HEK293 (cell line): Measurements from ENCODE around the gene SLC39A13.

ENCODE experiments used
- GLI2 ChIP-seq: fragments of 450-650 bp; formaldehyde crosslinking; IDR thresholded peaks from 2 replicates; pipeline ENCODE4; 2017; ENCODE audit warnings: missing biosample characterization, missing genetic modification characterization, low read depth, borderline replicate concordance
- GLIS2 ChIP-seq: fragments of 450-650 bp; formaldehyde crosslinking; IDR thresholded peaks from 2 replicates; pipeline ENCODE4 v1.5.1; 2016; ENCODE audit warnings: missing biosample characterization, missing genetic modification characterization
- KLF9 ChIP-seq: fragments of 450-650 bp; formaldehyde crosslinking; IDR thresholded peaks from 2 replicates; pipeline ENCODE4 v1.5.1; 2016; ENCODE audit warnings: missing biosample characterization, missing genetic modification characterization, low read depth
- YY1 ChIP-seq: fragments of 450-650 bp; formaldehyde crosslinking; IDR thresholded peaks from 2 replicates; pipeline ENCODE4 v1.5.1; 2018; ENCODE audit warnings: missing biosample characterization, missing genetic modification characterization
- ZFP37 ChIP-seq: fragments of 450-650 bp; formaldehyde crosslinking; IDR thresholded peaks from 2 replicates; pipeline ENCODE4 v1.5.1; 2016; ENCODE audit warnings: missing biosample characterization, missing genetic modification characterization
- ZNF239 ChIP-seq: fragments of 450-650 bp; formaldehyde crosslinking; IDR thresholded peaks from 2 replicates; pipeline ENCODE4 v1.5.1; 2016; ENCODE audit warnings: missing biosample characterization, missing genetic modification characterization
- ZNF670 ChIP-seq: fragments of 450-650 bp; formaldehyde crosslinking; IDR thresholded peaks from 2 replicates; pipeline ENCODE4 v1.5.1; 2016; ENCODE audit warnings: missing biosample characterization, missing genetic modification characterization, low read depth
- ZNF707 ChIP-seq: fragments of 450-650 bp; formaldehyde crosslinking; IDR thresholded peaks from 2 replicates; pipeline ENCODE4 v1.5.1; 2016; ENCODE audit warnings: missing biosample characterization, missing genetic modification characterization
- ZNF777 ChIP-seq: fragments of 450-650 bp; formaldehyde crosslinking; IDR thresholded peaks from 2 replicates; pipeline ENCODE4 v1.5.1; 2017; ENCODE audit warnings: missing biosample characterization, missing genetic modification characterization, borderline replicate concordance
- TF ChIP-seq, protein P1 (sequence below): fragments of 450-650 bp; formaldehyde crosslinking; IDR thresholded peaks from 2 replicates; pipeline ENCODE4 v1.5.1; 2016; ENCODE audit warnings: missing biosample characterization, missing genetic modification characterization
- TF ChIP-seq, protein P2 (sequence below): fragments of 450-650 bp; formaldehyde crosslinking; IDR thresholded peaks from 2 replicates; pipeline ENCODE4 v1.5.1; 2016; ENCODE audit warnings: missing biosample characterization, missing genetic modification characterization
- TF ChIP-seq, protein P3 (sequence below): fragments of 450-650 bp; formaldehyde crosslinking; IDR thresholded peaks from 2 replicates; pipeline ENCODE4 v1.5.1; 2016; ENCODE audit warnings: missing biosample characterization, missing genetic modification characterization, low read depth
- TF ChIP-seq, protein P4 (sequence below): sonication (generic); formaldehyde crosslinking; IDR thresholded peaks from 2 replicates; pipeline ENCODE4 v1.8.1; 2022; ENCODE audit warnings: mild to moderate bottlenecking, moderate library complexity, missing genetic modification reagents
- TF ChIP-seq, protein P5 (sequence below): fragments of 450-650 bp; formaldehyde crosslinking; IDR thresholded peaks from 2 replicates; pipeline ENCODE4 v1.5.1; 2016; ENCODE audit warnings: missing biosample characterization, missing genetic modification characterization

DNA sequence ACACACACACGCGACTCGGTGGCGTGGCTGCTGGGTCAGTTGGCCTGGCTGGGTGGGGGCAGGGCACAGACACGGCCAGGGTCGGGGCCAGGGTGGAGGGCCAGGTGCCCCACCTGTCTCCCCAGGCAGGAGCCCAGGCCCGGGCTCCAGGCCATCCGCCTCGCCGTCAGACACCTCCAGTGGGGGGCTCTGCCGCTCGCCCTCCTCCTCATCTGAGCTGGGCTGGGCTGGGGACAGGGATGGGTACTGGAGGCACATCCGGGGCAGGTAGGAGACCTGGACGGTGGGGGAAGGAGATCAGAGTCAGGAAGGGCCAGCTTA lies 49.7 kb upstream of the SLC39A13 start:
- TF ChIP-seq, protein P1, sequence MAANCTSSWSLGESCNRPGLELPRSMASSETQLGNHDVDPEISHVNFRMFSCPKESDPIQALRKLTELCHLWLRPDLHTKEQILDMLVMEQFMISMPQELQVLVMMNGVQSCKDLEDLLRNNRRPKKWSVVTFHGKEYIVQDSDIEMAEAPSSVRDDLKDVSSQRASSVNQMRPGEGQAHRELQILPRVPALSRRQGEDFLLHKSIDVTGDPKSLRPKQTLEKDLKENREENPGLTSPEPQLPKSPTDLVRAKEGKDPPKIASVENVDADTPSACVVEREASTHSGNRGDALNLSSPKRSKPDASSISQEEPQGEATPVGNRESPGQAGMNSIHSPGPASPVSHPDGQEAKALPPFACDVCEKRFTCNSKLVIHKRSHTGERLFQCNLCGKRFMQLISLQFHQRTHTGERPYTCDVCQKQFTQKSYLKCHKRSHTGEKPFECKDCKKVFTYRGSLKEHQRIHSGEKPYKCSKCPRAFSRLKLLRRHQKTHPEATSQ (tag by site-specific recombination), result no peak
- TF ChIP-seq, protein P2, sequence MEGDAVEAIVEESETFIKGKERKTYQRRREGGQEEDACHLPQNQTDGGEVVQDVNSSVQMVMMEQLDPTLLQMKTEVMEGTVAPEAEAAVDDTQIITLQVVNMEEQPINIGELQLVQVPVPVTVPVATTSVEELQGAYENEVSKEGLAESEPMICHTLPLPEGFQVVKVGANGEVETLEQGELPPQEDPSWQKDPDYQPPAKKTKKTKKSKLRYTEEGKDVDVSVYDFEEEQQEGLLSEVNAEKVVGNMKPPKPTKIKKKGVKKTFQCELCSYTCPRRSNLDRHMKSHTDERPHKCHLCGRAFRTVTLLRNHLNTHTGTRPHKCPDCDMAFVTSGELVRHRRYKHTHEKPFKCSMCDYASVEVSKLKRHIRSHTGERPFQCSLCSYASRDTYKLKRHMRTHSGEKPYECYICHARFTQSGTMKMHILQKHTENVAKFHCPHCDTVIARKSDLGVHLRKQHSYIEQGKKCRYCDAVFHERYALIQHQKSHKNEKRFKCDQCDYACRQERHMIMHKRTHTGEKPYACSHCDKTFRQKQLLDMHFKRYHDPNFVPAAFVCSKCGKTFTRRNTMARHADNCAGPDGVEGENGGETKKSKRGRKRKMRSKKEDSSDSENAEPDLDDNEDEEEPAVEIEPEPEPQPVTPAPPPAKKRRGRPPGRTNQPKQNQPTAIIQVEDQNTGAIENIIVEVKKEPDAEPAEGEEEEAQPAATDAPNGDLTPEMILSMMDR, result no peak
- no peak for TF ChIP-seq ZFP37
- TF ChIP-seq, protein P3, sequence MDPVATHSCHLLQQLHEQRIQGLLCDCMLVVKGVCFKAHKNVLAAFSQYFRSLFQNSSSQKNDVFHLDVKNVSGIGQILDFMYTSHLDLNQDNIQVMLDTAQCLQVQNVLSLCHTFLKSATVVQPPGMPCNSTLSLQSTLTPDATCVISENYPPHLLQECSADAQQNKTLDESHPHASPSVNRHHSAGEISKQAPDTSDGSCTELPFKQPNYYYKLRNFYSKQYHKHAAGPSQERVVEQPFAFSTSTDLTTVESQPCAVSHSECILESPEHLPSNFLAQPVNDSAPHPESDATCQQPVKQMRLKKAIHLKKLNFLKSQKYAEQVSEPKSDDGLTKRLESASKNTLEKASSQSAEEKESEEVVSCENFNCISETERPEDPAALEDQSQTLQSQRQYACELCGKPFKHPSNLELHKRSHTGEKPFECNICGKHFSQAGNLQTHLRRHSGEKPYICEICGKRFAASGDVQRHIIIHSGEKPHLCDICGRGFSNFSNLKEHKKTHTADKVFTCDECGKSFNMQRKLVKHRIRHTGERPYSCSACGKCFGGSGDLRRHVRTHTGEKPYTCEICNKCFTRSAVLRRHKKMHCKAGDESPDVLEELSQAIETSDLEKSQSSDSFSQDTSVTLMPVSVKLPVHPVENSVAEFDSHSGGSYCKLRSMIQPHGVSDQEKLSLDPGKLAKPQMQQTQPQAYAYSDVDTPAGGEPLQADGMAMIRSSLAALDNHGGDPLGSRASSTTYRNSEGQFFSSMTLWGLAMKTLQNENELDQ (tag by site-specific recombination), result no peak
- TF ChIP-seq YY1 (tag by site-specific recombination), result no peak
- TF ChIP-seq, protein P4, sequence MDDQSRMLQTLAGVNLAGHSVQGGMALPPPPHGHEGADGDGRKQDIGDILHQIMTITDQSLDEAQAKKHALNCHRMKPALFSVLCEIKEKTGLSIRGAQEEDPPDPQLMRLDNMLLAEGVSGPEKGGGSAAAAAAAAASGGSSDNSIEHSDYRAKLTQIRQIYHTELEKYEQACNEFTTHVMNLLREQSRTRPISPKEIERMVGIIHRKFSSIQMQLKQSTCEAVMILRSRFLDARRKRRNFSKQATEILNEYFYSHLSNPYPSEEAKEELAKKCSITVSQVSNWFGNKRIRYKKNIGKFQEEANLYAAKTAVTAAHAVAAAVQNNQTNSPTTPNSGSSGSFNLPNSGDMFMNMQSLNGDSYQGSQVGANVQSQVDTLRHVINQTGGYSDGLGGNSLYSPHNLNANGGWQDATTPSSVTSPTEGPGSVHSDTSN, result no peak
- no peak for TF ChIP-seq ZNF239 (tag by site-specific recombination)
- no peak for TF ChIP-seq GLI2 (tag by site-specific recombination)
- TF ChIP-seq, protein P5, sequence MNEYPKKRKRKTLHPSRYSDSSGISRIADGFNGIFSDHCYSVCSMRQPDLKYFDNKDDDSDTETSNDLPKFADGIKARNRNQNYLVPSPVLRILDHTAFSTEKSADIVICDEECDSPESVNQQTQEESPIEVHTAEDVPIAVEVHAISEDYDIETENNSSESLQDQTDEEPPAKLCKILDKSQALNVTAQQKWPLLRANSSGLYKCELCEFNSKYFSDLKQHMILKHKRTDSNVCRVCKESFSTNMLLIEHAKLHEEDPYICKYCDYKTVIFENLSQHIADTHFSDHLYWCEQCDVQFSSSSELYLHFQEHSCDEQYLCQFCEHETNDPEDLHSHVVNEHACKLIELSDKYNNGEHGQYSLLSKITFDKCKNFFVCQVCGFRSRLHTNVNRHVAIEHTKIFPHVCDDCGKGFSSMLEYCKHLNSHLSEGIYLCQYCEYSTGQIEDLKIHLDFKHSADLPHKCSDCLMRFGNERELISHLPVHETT, result no peak
- TF ChIP-seq GLIS2, result no peak
- TF ChIP-seq ZNF670 (tag by site-specific recombination), result no peak
- no peak for TF ChIP-seq ZNF707 (tag by site-specific recombination)
- no peak for TF ChIP-seq KLF9
- TF ChIP-seq ZNF777 (tag by site-specific recombination), result no peak
